Vagina (tissue), 2 donors: ENCODE results near the gene SERINC3. TPM values are rescaled to one million over a fixed set of nuclear protein-coding genes. Genes with fewer than 3 reads are reported as not detected.
A peak's percentile ranks its signal among the peaks of the same experiment; 100 is the strongest.

Source experiments
- DNase-seq, 2 donors: peaks; one replicate each; pipeline ENCODE4 v3.0.0-alpha.2; 2017; ENCODE audit errors: extremely low spot score in 2 of 2
- H3K27ac ChIP-seq: fragments of 200-600 bp; sonication (generic); one replicate; pipeline ENCODE4 v1.5.1; 2019
- H3K27me3 ChIP-seq: fragments of 200-600 bp; sonication (generic); one replicate; pipeline ENCODE4 v1.5.1; 2019
- H3K36me3 ChIP-seq, 2 donors: fragments of 200-600 bp; sonication (generic); one replicate each; pipeline ENCODE4 v1.5.1; 2017 to 2019
- H3K4me1 ChIP-seq: fragments of 200-600 bp; sonication (generic); one replicate; pipeline ENCODE4 v1.5.1; 2019
- H3K4me3 ChIP-seq, 2 donors: fragments of 200-600 bp; sonication (generic); 1 replicate in 1 of 2; 2 replicates in 1 of 2; pipeline ENCODE4 v1.5.1; 2016 to 2019
- H3K9me3 ChIP-seq: fragments of 200-600 bp; sonication (generic); one replicate; pipeline ENCODE4 v1.5.1; 2019
- CTCF ChIP-seq, 3 experiments: fragments of 450-650 bp in 2 of 3; fragments of 200-600 bp in 1 of 3; sonication (generic) in 1 of 3; IDR thresholded peaks; one replicate each; pipeline ENCODE4 v1.5.1; 2017 to 2019; ENCODE audit warnings: antibody characterized with exemption in 3 of 3, mild to moderate bottlenecking in 2 of 3, moderate library complexity in 2 of 3
- POLR2A ChIP-seq, 2 donors: fragments of 450-650 bp; IDR thresholded peaks; one replicate each; pipeline ENCODE4 v1.6.1; 2017; ENCODE audit warnings: antibody characterized with exemption in 2 of 2, mild to moderate bottlenecking in 2 of 2, moderate library complexity in 2 of 2
- POLR2AphosphoS5 ChIP-seq, 2 donors: sonication (generic); formaldehyde crosslinking; IDR thresholded peaks; one replicate each; pipeline ENCODE4 v1.9.0; 2017; ENCODE audit warnings: antibody characterized with exemption in 2 of 2, mild to moderate bottlenecking in 2 of 2, low read depth in 1 of 2; ENCODE audit not compliant: insufficient read depth in 1 of 2
- intact Hi-C: fragments of 100-400 bp; cut with DNase I; formaldehyde crosslinking; loops from one replicate; pipeline ENCODE4 v1.15.1; 2023
- total RNA-seq: library from RNA; depleted of rRNA; stranded (reverse); fragments of >200 nt; gene quantifications from one replicate; pipeline ENCODE4 v1.2.3, GENCODE V29; 2016

Gene SERINC3
- total RNA-seq, 1 donor from 2014 or later: 77.3 TPM

- DNase-seq: no peak
- peak overlapping the region; percentile 27 for H3K27ac ChIP-seq
Observed at GRCh38 chr20:44518248-44518647, 3.6 kb downstream of the SERINC3 start.

GRCh38 chr20:44517454-44517853 is 4.4 kb downstream of the SERINC3 start:
- Histone ChIP-seq H3K27ac (peak overlapping the region; percentile 27), H3K4me3 (no peak overlapping the region), H3K36me3 (no peaks in the 10 kb centered on the region), H3K9me3 (no peaks in the 10 kb centered on the region), H3K27me3 (no peaks in the 10 kb centered on the region), H3K4me1 (peaks cover 78% of the 10 kb centered on the region)
- DNase-seq: no peak
- intact Hi-C loops: no loop called here
- TF ChIP-seq POLR2AphosphoS5 (IDR thresholded peaks at IDR 0.05; ENCODE audit: insufficient read depth in 1 of 2, low read depth in 1 of 2) (no peak), POLR2A (IDR thresholded peaks at IDR 0.05) (no peak), CTCF (IDR thresholded peaks at IDR 0.05) (no peak)

More at GRCh38 chr20:44518248-44518647, 3.6 kb downstream of the SERINC3 start:
- Histone ChIP-seq H3K36me3 (no peaks in the 10 kb centered on the region), H3K9me3 (no peaks in the 10 kb centered on the region), H3K27me3 (no peaks in the 10 kb centered on the region), H3K4me3 (no peak overlapping the region), H3K4me1 (peaks cover 80% of the 10 kb centered on the region)
- no peak for TF ChIP-seq POLR2A (IDR thresholded peaks at IDR 0.05)
- TF ChIP-seq CTCF (IDR thresholded peaks at IDR 0.05): no peak
- TF ChIP-seq POLR2AphosphoS5 (IDR thresholded peaks at IDR 0.05; ENCODE audit: insufficient read depth in 1 of 2, low read depth in 1 of 2): no peak
- intact Hi-C loops: no loop called here

GRCh38 chr20:44516491-44516890 is 5.4 kb downstream of the SERINC3 start:
- Histone ChIP-seq H3K27ac (no peak overlapping the region), H3K4me3 (no peak overlapping the region), H3K36me3 (peaks cover 0 to 7% of the 10 kb centered on the region in 2 donors), H3K4me1 (peaks cover 75% of the 10 kb centered on the region), H3K27me3 (no peaks in the 10 kb centered on the region), H3K9me3 (no peaks in the 10 kb centered on the region)
- intact Hi-C loops: no loop called here
- DNase-seq: no peak
- no peak for TF ChIP-seq POLR2A (IDR thresholded peaks at IDR 0.05)
- no peak for TF ChIP-seq CTCF (IDR thresholded peaks at IDR 0.05)
- no peak for TF ChIP-seq POLR2AphosphoS5 (IDR thresholded peaks at IDR 0.05; ENCODE audit: insufficient read depth in 1 of 2, low read depth in 1 of 2)

GRCh38 chr20:44513871-44514270 is 8.0 kb downstream of the SERINC3 start:
- no peak for DNase-seq
- H3K36me3 ChIP-seq: peaks cover 0 to 33% of the 10 kb centered on the region in 2 donors
- intact Hi-C loops: no loop called here
- no peak overlapping the region for H3K4me3 ChIP-seq
- H3K27me3 ChIP-seq: no peaks in the 10 kb centered on the region
- H3K4me1 ChIP-seq: peaks cover 50% of the 10 kb centered on the region
- TF ChIP-seq POLR2AphosphoS5 (IDR thresholded peaks at IDR 0.05; ENCODE audit: insufficient read depth in 1 of 2, low read depth in 1 of 2): no peak
- no peak for TF ChIP-seq POLR2A (IDR thresholded peaks at IDR 0.05)
- no peak for TF ChIP-seq CTCF (IDR thresholded peaks at IDR 0.05)
- no peak overlapping the region for H3K27ac ChIP-seq
- H3K9me3 ChIP-seq: no peaks in the 10 kb centered on the region

- intact Hi-C loops: no loop called here
- DNase-seq: no peak
- peaks cover 10% of the 10 kb centered on the region for H3K4me1 ChIP-seq
- H3K9me3 ChIP-seq: no peaks in the 10 kb centered on the region
- no peaks in the 10 kb centered on the region for H3K27me3 ChIP-seq
- TF ChIP-seq POLR2AphosphoS5 (IDR thresholded peaks at IDR 0.05; ENCODE audit: insufficient read depth in 1 of 2, low read depth in 1 of 2): no peak
- TF ChIP-seq CTCF (IDR thresholded peaks at IDR 0.05): no peak
- no peak for TF ChIP-seq POLR2A (IDR thresholded peaks at IDR 0.05)
- no peak overlapping the region for H3K4me3 ChIP-seq
- H3K36me3 ChIP-seq: peaks cover 0 to 72% of the 10 kb centered on the region in 2 donors
- no peak overlapping the region for H3K27ac ChIP-seq
Observed at GRCh38 chr20:44509762-44510161, 12.1 kb downstream of the SERINC3 start.
